Sciatic nerve (tissue), 2 donors: ENCODE results near the gene TCERG1L. TPM values are rescaled to one million over a fixed set of nuclear protein-coding genes. Genes with fewer than 3 reads are reported as not detected.
A peak's percentile ranks its signal among the peaks of the same experiment; 100 is the strongest.

Source experiments
- ATAC-seq: fragments of 200-7000 bp; cut with Tn5 transposase; one replicate; pipeline ENCODE4 v1.9.1; 2020; ENCODE audit warnings: mild to moderate bottlenecking, moderate library complexity
- DNase-seq: peaks from one replicate; pipeline ENCODE4 v3.0.0-alpha.2; 2020; ENCODE audit warnings: low spot score
- intact Hi-C: fragments of 100-400 bp; cut with DNase I; formaldehyde crosslinking; loops from one replicate; pipeline ENCODE4 v1.14.2; 2022
- total RNA-seq: library from RNA; stranded (reverse); fragmentation: NEBNext Ultra II Directional; extraction: Animal tissue kit (Norgen Biotek cat#: 25700); gene quantifications from one replicate; pipeline ENCODE4 v1.2.1, GENCODE V29; 2021
- donor health status: DM: no; HTN: no; CAD: no.
- donor health status: DM: no; HTN: no; CAD: no.

TCERG1L gene
- total RNA-seq, 1 donor from 2014 or later: 0.22 TPM

GRCh38 chr10:131078131-131078881 is 233.2 kb downstream of the TCERG1L start:
- ATAC-seq (no peak), DNase-seq (no peak)
- intact Hi-C loops: no loop called here

- intact Hi-C loops: no loop called here
- no peak for ATAC-seq
- peak; percentile 12 for DNase-seq
Measured at GRCh38 chr10:131077724-131078123, 233.8 kb downstream of the TCERG1L start.

GRCh38 chr10:131077031-131077430 is 234.5 kb downstream of the TCERG1L start:
- intact Hi-C loops: no loop called here
- DNase-seq (peak; percentile 32), ATAC-seq (no peak)

- ATAC-seq (no peak), DNase-seq (peak; percentile 45)
- intact Hi-C loops: no loop called here
Measured at GRCh38 chr10:131076356-131076755, 235.2 kb downstream of the TCERG1L start.

GRCh38 chr10:131075218-131075770 is 236.2 kb downstream of the TCERG1L start:
- ATAC-seq (no peak), DNase-seq (peak; percentile 48)
- intact Hi-C loops: no loop called here

GRCh38 chr10:131074682-131075081 is 236.8 kb downstream of the TCERG1L start:
- DNase-seq (peak; percentile 13), ATAC-seq (no peak)
- intact Hi-C loops: no loop called here

GRCh38 chr10:131073469-131074035 is 238.0 kb downstream of the TCERG1L start:
- DNase-seq (peak; percentile 31), ATAC-seq (no peak)

GRCh38 chr10:131072651-131073468 is 238.7 kb downstream of the TCERG1L start:
- ATAC-seq: no peak
- DNase-seq: peak; percentile 8
- intact Hi-C loops: no loop called here

More at GRCh38 chr10:131073469-131074035, 238.0 kb downstream of the TCERG1L start:
- intact Hi-C loops: no loop called here

- intact Hi-C loops: no loop called here
- ATAC-seq (no peak), DNase-seq (peak; percentile 5)
Measured at GRCh38 chr10:131071721-131072120, 239.8 kb downstream of the TCERG1L start.

- intact Hi-C loops: no loop called here
- ATAC-seq: no peak
- DNase-seq: peak; percentile 32
Measured at GRCh38 chr10:131070856-131071255, 240.7 kb downstream of the TCERG1L start.

- DNase-seq (no peak), ATAC-seq (no peak)
- intact Hi-C loops: no loop called here
Measured at GRCh38 chr10:131068760-131069159, 242.8 kb downstream of the TCERG1L start.

- intact Hi-C loops: no loop called here
- DNase-seq: no peak
- no peak for ATAC-seq
Measured at GRCh38 chr10:131068311-131068710, 243.2 kb downstream of the TCERG1L start.

GRCh38 chr10:131067690-131068089 is 243.8 kb downstream of the TCERG1L start:
- no peak for DNase-seq
- ATAC-seq: no peak
- intact Hi-C loops: no loop called here

DNA sequence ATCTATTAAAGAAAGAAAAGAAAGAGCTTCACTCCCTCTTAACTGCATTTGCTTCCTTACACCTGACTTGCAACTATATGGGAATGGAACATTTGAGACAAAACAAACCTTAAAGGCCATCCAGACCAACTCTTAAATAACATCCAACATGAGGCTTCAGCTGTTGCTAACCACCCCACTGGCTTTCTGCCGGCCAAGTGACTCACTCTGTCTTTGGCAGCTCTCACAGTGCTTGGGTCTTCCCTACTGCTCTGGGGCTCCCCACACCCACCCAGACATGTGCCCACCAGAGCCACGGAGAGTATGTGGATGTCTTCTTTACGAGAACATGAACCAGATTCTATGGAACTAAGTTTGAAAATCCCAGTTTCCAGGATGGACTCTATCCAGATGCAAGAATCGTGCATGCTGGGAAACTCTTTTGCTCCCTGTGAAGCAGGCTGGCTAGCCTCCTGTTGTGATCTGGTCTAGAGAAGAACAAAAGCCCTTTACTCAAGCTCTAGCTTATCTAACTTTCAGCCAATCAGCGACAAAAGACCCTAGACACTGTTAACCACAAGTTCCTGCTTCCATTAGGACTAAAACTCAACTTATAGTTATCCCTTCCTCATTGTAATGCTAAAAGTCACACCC is 245.7 kb downstream of the TCERG1L start:
- DNase-seq: peak; percentile 27
- intact Hi-C loops: no loop called here
- ATAC-seq: no peak

DNA sequence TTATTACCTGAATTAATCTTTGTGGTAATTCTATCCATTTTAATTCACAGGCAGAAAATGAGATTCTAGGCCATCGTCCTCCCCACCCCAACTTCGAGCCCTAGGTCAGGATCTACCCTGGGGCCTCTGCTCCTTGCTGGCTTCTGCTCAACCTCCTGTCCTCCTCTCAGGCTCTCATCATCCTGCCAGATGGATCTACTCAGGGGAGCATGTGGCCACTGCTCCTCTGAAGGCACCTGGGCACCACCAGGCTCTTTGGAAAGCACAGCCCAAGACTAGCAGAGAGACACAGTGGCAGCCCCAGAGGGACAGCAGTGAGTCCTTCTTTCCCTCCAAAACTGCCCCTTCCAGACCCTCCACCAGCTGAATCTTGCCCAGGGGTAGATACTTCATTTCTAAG is 248.2 kb downstream of the TCERG1L start:
- ATAC-seq: no peak
- intact Hi-C loops: no loop called here
- no peak for DNase-seq

- ATAC-seq (no peak), DNase-seq (no peak)
- intact Hi-C loops: no loop called here
Measured at GRCh38 chr10:131062621-131063260, 248.8 kb downstream of the TCERG1L start.

GRCh38 chr10:131061216-131061615 is 250.3 kb downstream of the TCERG1L start:
- intact Hi-C loops: no loop called here
- no peak for ATAC-seq
- DNase-seq: no peak

- ATAC-seq (no peak), DNase-seq (no peak)
- intact Hi-C loops: no loop called here
Measured at GRCh38 chr10:131059881-131060280, 251.6 kb downstream of the TCERG1L start.

DNA sequence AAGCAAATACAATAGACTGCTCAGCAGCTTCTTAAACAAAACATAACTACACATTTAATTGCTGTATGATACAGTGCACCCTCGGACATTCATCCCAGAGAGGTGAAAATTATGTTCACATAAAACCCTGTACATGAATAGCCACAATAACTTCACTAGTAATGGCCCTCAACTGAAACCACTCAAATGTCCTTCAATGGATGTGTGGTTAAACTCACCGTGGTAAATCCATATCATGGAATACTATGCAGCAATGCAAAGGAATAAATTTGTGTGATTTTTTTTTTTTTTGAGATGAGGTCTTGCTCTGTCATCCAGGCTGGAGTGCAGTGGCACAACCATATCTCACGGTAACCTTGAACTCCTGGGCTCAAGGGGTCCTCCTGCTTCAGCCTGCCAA is 252.7 kb downstream of the TCERG1L start:
- DNase-seq: no peak
- ATAC-seq: no peak
- intact Hi-C loops: no loop called here
